Spinal cord (tissue), 10 donors: Measurements from ENCODE around the gene OXA1L. TPM values are rescaled to one million over a fixed set of nuclear protein-coding genes. Genes with fewer than 3 reads are reported as not detected.
"Not testable (repeated sequence)": the region's sequence is repeated elsewhere in the genome, so short reads cannot be mapped to it uniquely, and the experiment has no call there.

ENCODE experiments used
- DNase-seq, 6 donors: peaks; one replicate each; pipeline versions ENCODE4 v3.0.0 to v3.0.0-alpha.2; 2013 to 2015; ENCODE audit warnings: low spot score in 6 of 6, low read depth in 4 of 6
- H3K27ac ChIP-seq: one replicate; pipeline ENCODE4 v1.5.1; 2013; ENCODE audit warnings: low read depth, low read length, control low read depth
- H3K27me3 ChIP-seq: one replicate; pipeline ENCODE4 v1.6.1; 2013; ENCODE audit warnings: low read length; ENCODE audit not compliant: control insufficient read depth, insufficient read depth
- H3K36me3 ChIP-seq: one replicate; pipeline ENCODE4 v1.6.1; 2013; ENCODE audit warnings: low read length; ENCODE audit not compliant: control insufficient read depth, insufficient read depth
- H3K4me1 ChIP-seq: one replicate; pipeline ENCODE4 v1.6.1; 2013; ENCODE audit warnings: low read length; ENCODE audit not compliant: control insufficient read depth, insufficient read depth
- H3K4me3 ChIP-seq: one replicate; pipeline ENCODE4 v1.5.1; 2013; ENCODE audit warnings: low read depth, low read length, control low read depth
- H3K9me3 ChIP-seq: one replicate; pipeline ENCODE4 v1.6.1; 2013; ENCODE audit warnings: low read length; ENCODE audit not compliant: control insufficient read depth, insufficient read depth
- WGBS: methylation state at CpG from one replicate; pipeline ENCODE4 v1.1.5; 2013; ENCODE audit warnings: missing lambda C conversion rate; ENCODE audit not compliant: insufficient coverage; 5-methylcytosine and 5-hydroxymethylcytosine counted together
- polyA plus RNA-seq, 2 donors: library from polyadenylated mRNA; unstranded; fragments of 120-200 nt; gene quantifications; one replicate each; pipeline ENCODE4 v1.2.1, GENCODE V29; 2013; ENCODE audit not compliant: insufficient read length in 2 of 2
- total RNA-seq, 2 donors: library from RNA; depleted of rRNA in 1 of 2; stranded (reverse); fragments of 120-200 nt in 1 of 2; fragments of >200 nt in 1 of 2; gene quantifications; one replicate each; pipeline versions ENCODE4 v1.2.3 to v1.2.4, GENCODE V29; 2013 to 2014
- donor health status: healthy.

Gene OXA1L
- total and polyA plus RNA-seq, 4 donors, result 45.9 to 98.7 (median 93.4) TPM

DNA sequence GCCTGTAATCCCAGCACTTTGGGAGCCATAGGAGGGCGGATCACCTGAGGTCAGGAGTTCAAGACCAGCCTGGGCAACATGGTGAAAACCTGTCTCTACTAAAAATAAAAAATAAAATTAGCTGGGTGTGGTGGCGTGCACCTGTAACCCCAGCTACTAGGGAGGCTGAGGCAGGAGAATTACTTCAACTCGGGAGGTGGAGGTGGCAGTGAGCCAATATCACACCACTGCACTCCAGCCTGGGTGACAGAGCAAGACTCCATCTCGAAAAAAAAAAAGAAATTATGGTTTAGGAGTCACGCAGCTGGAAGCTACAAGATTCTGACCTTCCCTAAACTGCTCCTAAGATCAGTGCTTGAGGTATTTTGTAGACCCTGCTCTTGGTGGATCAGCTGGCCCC, 27.1 kb downstream of the OXA1L start:
- DNase-seq, H3K9me3 ChIP-seq, H3K36me3 ChIP-seq, H3K27me3 ChIP-seq, H3K4me3 ChIP-seq, H3K4me1 ChIP-seq, H3K27ac ChIP-seq: not testable (repeated sequence)
- no CpG with 5 or more reads among the region's 5 CpGs for WGBS

- no peak overlapping the region for H3K4me3 ChIP-seq
- WGBS, result no CpG with 5 or more reads among the region's 5 CpGs
- H3K36me3 ChIP-seq, result no peaks in the 10 kb centered on the region
- no peaks in the 10 kb centered on the region for H3K27me3 ChIP-seq
- H3K27ac ChIP-seq, result no peak overlapping the region
- H3K4me1 ChIP-seq, result no peaks in the 10 kb centered on the region
- H3K9me3 ChIP-seq, result no peaks in the 10 kb centered on the region
- no peak for DNase-seq
These were observed 27.5 kb downstream of the OXA1L start for GRCh38 chr14:22793976-22794375.

GRCh38 chr14:22794551-22794951, 28.1 kb downstream of the OXA1L start:
- no peak overlapping the region for H3K27ac ChIP-seq
- no peaks in the 10 kb centered on the region for H3K27me3 ChIP-seq
- H3K9me3 ChIP-seq, result no peaks in the 10 kb centered on the region
- WGBS, result 83% methylated on average over 6 of the region's 7 CpGs
- no peak for DNase-seq
- H3K36me3 ChIP-seq, result no peaks in the 10 kb centered on the region
- H3K4me3 ChIP-seq, result no peak overlapping the region
- no peaks in the 10 kb centered on the region for H3K4me1 ChIP-seq

- no peak overlapping the region for H3K27ac ChIP-seq
- H3K36me3 ChIP-seq, result no peaks in the 10 kb centered on the region
- H3K4me3 ChIP-seq, result no peak overlapping the region
- H3K27me3 ChIP-seq, result no peaks in the 10 kb centered on the region
- no peaks in the 10 kb centered on the region for H3K4me1 ChIP-seq
- 52% methylated on average over 5 of the region's 5 CpGs for WGBS
- DNase-seq, result no peak
- H3K9me3 ChIP-seq, result no peaks in the 10 kb centered on the region
These were observed 29.7 kb downstream of the OXA1L start for GRCh38 chr14:22796087-22796707.

DNA sequence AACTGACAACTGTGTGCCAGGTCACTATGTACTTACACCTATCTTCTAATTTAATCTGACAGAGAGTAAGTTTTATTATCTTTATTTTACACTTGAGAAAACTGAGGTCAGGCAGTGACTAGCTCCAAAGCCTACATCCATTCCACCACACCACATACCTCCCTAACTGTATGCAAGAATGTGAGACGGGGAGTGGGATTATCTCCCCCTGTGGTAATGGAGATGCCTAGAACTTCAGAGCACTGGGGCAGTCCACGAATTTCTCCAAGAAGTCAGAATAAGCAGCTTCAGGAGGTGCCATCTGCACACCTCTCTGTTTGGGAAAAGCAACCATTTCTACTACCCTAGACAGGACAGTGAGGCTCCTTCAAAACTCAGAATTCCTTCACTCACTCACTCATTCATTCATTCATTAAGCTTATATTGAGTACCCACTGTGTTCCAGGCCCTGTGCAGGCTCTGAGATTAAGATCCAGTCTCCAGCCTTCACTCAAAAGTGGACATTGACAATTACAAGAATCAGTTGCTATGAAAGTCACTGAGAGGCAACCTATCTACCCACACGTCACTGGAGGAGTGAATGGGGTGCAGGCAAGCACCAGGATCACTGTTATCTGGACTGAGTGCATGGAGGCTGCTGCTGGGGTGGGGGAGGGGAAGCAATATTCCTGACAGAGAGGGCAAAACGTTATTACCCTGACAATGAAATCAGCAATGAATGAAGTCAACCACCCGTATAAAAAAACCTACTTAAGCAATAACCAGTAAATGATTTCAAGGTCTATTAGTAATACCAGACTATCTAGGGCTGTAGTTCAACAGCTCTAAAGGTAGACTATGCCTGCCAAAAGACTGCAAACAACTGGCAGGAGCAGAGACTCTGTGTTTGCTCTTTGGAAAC, 30.8 kb downstream of the OXA1L start:
- DNase-seq, result peak in 1 of 6 donors; percentile 34
- Histone ChIP-seq H3K4me3 (no peak overlapping the region), H3K4me1 (no peaks in the 10 kb centered on the region), H3K36me3 (no peaks in the 10 kb centered on the region), H3K9me3 (no peaks in the 10 kb centered on the region), H3K27ac (no peak overlapping the region), H3K27me3 (no peaks in the 10 kb centered on the region)
- 50% methylated on average over 1 of the region's 5 CpGs for WGBS

- H3K27ac ChIP-seq, result no peak overlapping the region
- no peaks in the 10 kb centered on the region for H3K4me1 ChIP-seq
- H3K27me3 ChIP-seq, result no peaks in the 10 kb centered on the region
- 67% methylated on average over 2 of the region's 2 CpGs for WGBS
- H3K9me3 ChIP-seq, result no peaks in the 10 kb centered on the region
- no peaks in the 10 kb centered on the region for H3K36me3 ChIP-seq
- no peak overlapping the region for H3K4me3 ChIP-seq
- DNase-seq, result no peak
These were observed 32.0 kb downstream of the OXA1L start for GRCh38 chr14:22798528-22798927.

DNA sequence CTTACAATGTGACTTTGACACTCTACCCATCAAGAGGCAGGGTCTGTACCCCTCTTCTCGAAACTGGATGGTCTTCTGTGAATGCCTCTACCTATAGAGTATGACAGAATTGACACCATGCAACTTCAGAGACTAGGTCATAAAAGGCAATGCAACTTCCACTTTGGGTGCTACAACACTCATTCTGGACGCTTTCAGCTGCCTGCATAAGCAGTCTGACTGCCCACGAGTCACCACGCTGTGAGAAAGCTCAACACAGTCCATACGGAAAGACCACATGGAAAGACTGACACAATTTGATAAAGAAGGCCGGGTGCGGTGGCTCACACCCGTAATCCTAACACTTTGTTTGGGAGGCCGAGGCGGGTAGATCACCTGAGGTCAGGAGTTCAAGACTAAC, 33.9 kb downstream of the OXA1L start:
- WGBS, result 74% methylated on average over 3 of the region's 10 CpGs

DNA sequence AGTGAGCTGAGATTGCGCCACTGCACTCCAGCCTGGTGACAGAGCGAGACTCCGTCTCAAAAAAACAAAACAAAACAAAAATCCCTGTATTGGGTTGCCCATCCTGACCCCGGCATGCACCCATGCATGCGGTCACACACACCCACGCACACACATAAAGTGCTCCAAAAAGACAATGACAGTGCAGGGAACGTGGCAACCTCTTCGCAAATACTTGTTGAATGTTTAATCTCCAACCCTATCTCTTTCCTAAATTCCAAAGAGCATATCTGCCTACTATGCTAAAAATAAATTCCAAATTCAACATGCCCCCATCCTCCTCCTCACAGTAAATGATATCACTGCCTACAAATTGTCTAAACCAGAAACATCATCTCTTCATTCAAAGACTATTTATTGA, 35.2 kb downstream of the OXA1L start:
- no peak for DNase-seq
- Histone ChIP-seq H3K36me3 (no peaks in the 10 kb centered on the region), H3K4me1 (no peaks in the 10 kb centered on the region), H3K27me3 (no peaks in the 10 kb centered on the region), H3K27ac (no peak overlapping the region), H3K9me3 (no peaks in the 10 kb centered on the region), H3K4me3 (no peak overlapping the region)
- 79% methylated on average over 7 of the region's 8 CpGs for WGBS

More for the DNA sequence above, 33.9 kb downstream of the OXA1L start:
- H3K4me3 ChIP-seq, result no peak overlapping the region
- H3K4me1 ChIP-seq, result no peaks in the 10 kb centered on the region
- H3K36me3 ChIP-seq, result no peaks in the 10 kb centered on the region
- H3K9me3 ChIP-seq, result no peaks in the 10 kb centered on the region
- DNase-seq, result no peak
- no peak overlapping the region for H3K27ac ChIP-seq
- no peaks in the 10 kb centered on the region for H3K27me3 ChIP-seq

DNA sequence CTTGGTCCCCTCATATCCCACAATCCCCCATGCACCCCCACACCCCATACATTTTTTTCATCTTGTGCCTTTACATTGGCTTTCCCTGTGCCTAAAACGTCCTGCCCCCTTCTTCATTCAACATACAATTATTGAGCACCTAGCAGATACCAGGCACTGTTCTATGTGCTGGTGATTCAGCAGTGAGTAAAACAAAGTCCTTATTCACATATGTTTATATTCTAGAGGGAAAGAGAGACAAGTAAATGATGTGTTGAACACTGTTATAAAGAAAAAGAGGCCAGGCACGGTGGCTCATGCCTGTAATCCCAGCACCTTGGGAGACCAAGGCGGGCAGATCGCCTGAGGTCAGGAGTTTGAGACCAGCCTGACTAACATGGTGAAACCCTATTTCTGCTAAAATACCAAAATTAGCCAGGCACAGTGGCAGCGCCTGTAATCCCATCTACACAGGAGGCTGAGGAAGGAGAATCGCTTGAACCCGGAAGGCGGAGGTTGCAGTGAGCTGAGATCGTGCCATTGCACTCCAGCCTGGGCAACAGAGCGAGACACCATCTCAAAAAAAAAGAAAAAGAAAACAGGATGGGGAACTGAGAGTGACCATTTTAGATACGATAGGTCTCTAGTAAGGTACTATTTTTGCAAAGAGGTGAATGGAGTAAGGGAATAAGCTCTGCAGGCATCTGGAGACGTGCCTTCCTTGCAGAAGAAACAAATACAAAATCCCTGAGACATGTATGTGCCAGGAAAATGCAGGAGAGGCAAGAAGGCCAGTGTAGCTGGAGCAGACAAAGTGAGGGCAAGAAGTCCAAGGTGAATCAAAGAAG, 36.6 kb downstream of the OXA1L start:
- 84% methylated on average over 10 of the region's 12 CpGs for WGBS
- Histone ChIP-seq H3K27me3 (no peaks in the 10 kb centered on the region), H3K27ac (no peak overlapping the region), H3K4me3 (no peak overlapping the region), H3K9me3 (no peaks in the 10 kb centered on the region), H3K4me1 (no peaks in the 10 kb centered on the region), H3K36me3 (no peaks in the 10 kb centered on the region)
- DNase-seq, result no peak
